ENCODE results near the gene CNOT2. TPM values are rescaled to one million over a fixed set of nuclear protein-coding genes. Genes with fewer than 3 reads are reported as not detected.

Gene CNOT2
- polyA plus RNA-seq, 1 experiment = 56.9 TPM

- POLR2A ChIA-PET = no interaction called here
- Histone ChIP-seq H3K27me3 (ENCODE audit: control insufficient read depth, insufficient read depth, low read length) (no peaks in the 10 kb centered on the region), H3K4me3 (ENCODE audit: low read depth, low read length) (peak within 1 kb of the TSS; percentile 60), H3K36me3 (ENCODE audit: control insufficient read depth, insufficient read depth, low read length) (no peaks in the 10 kb centered on the region)
- DNase-seq (ENCODE audit: low read depth) = no peak
- TF ChIP-seq CTCF (IDR thresholded peaks at IDR 0.05; ENCODE audit: insufficient read depth, low read depth, low read length) = no peak
- CTCF ChIA-PET = interaction anchor here (0.7 to 0.9 kb wide), 2 partner anchors 211 to 486 kb away, joined by 3 read pairs; no protein-coding TSS in a partner anchor
Observed at GRCh38 chr12:70365648-70366518, 122.7 kb downstream of the CNOT2 start, which contains the start of gene KCNMB4. KCNMB4 (plus strand) TSS chr12:70366290; CDS start chr12:70366735, 445 bp downstream.

- ChIA-PET POLR2A (no interaction called here), CTCF (interaction anchor here (0.7 to 0.9 kb wide), 2 partner anchors 210 to 487 kb away, joined by 3 read pairs; no protein-coding TSS in a partner anchor)
- Histone ChIP-seq H3K36me3 (ENCODE audit: control insufficient read depth, insufficient read depth, low read length) (no peaks in the 10 kb centered on the region), H3K27me3 (ENCODE audit: control insufficient read depth, insufficient read depth, low read length) (no peaks in the 10 kb centered on the region), H3K4me3 (ENCODE audit: low read depth, low read length) (peak overlapping the region; percentile 60)
- DNase-seq (ENCODE audit: low read depth) = no peak
- no peak for TF ChIP-seq CTCF (IDR thresholded peaks at IDR 0.05; ENCODE audit: insufficient read depth, low read depth, low read length)
Observed at GRCh38 chr12:70366581-70367257, 123.5 kb downstream of the CNOT2 start.

- H3K4me3 ChIP-seq (ENCODE audit: low read depth, low read length) = peak overlapping the region; percentile 60
- ChIA-PET CTCF (no interaction called here), POLR2A (no interaction called here)
- H3K27me3 ChIP-seq (ENCODE audit: control insufficient read depth, insufficient read depth, low read length) = no peaks in the 10 kb centered on the region
- H3K36me3 ChIP-seq (ENCODE audit: control insufficient read depth, insufficient read depth, low read length) = no peaks in the 10 kb centered on the region
- TF ChIP-seq CTCF (IDR thresholded peaks at IDR 0.05; ENCODE audit: insufficient read depth, low read depth, low read length) = no peak
- no peak for DNase-seq (ENCODE audit: low read depth)
Observed at GRCh38 chr12:70367258-70368141, 124.3 kb downstream of the CNOT2 start.

GRCh38 chr12:70372881-70373280, 129.6 kb downstream of the CNOT2 start:
- CTCF ChIA-PET = no interaction called here

More at GRCh38 chr12:70372881-70373280, 129.6 kb downstream of the CNOT2 start:
- Histone ChIP-seq H3K4me3 (ENCODE audit: low read depth, low read length) (no peak overlapping the region), H3K36me3 (ENCODE audit: control insufficient read depth, insufficient read depth, low read length) (no peaks in the 10 kb centered on the region), H3K27me3 (ENCODE audit: control insufficient read depth, insufficient read depth, low read length) (no peaks in the 10 kb centered on the region)
- no peak for TF ChIP-seq CTCF (IDR thresholded peaks at IDR 0.05; ENCODE audit: insufficient read depth, low read depth, low read length)
- POLR2A ChIA-PET = no interaction called here
- no peak for DNase-seq (ENCODE audit: low read depth)

Data from BJ (cell line).